Cardiac muscle cell (in vitro differentiated cells and primary cell): Measurements from ENCODE around the gene AGPAT2. TPM values are rescaled to one million over a fixed set of nuclear protein-coding genes. Genes with fewer than 3 reads are reported as not detected.

Experiments
- DNase-seq, 2 donors: peaks; one replicate each; pipeline versions ENCODE4 v3.0.0 to v3.0.0-alpha.2; 2010 to 2017; ENCODE audit warnings: low read depth in 1 of 2, low spot score in 1 of 2
- H3K27ac ChIP-seq: fragments of 200-600 bp; sonication (generic); 2 replicates; pipeline ENCODE4 v1.5.1; 2016
- H3K27me3 ChIP-seq: fragments of 200-600 bp; sonication (generic); 2 replicates; pipeline ENCODE4 v1.6.0; 2016; ENCODE audit warnings: control low read depth
- H3K36me3 ChIP-seq: fragments of 200-600 bp; sonication (generic); 2 replicates; pipeline ENCODE4 v1.5.1; 2016; ENCODE audit warnings: control low read depth
- H3K4me1 ChIP-seq: fragments of 200-600 bp; sonication (generic); 2 replicates; pipeline ENCODE4 v1.8.1; 2017; ENCODE audit warnings: low read depth, mild to moderate bottlenecking, mixed run types
- H3K4me3 ChIP-seq: fragments of 200-600 bp; sonication (generic); 2 replicates; pipeline ENCODE4 v1.5.1; 2016; ENCODE audit warnings: mild to moderate bottlenecking
- H3K9me3 ChIP-seq: fragments of 200-600 bp; sonication (generic); 2 replicates; pipeline ENCODE4 v1.5.1; 2017; ENCODE audit warnings: low read depth, mild to moderate bottlenecking, control low read depth
- polyA plus RNA-seq: library from polyadenylated mRNA; unstranded; fragments of >200 nt; fragmentation: Nextera tagmentation; extraction: Ambion mirVana; gene quantifications from 2 replicates; pipeline ENCODE4 v1.2.1, GENCODE V29; 2016
- total RNA-seq: library from RNA; depleted of rRNA; stranded (reverse); fragments of >200 nt; gene quantifications from 2 replicates; pipeline ENCODE4 v1.2.3, GENCODE V29; 2016
- TF ChIP-seq, protein P1 (sequence below): IDR thresholded peaks from 2 replicates; pipeline ENCODE4 v1.5.1; 2012; ENCODE audit warnings: low read depth, mild to moderate bottlenecking, low read length

Gene AGPAT2
- total and polyA plus RNA-seq, 2 experiments from 2014 or later = 72.5 to 103 TPM

DNA sequence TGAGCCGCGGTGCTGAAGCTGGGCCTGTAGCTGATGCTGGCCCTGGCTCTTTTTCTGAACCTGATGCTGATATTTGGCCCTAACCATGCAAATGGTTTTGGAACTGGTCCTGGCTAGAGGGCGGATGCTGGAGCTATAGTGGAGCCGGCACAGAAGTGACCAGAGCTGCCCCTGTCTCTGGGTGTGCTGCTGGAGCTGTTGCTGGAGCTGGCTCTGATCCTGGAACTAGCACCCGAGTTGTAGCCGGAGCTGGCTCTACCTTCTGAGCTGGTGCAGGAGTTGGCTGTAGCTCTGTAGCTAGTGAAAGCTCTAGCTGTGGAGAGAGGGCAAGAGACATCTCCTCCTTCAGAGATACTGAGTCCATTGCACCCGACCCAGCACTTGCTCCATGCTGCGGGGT, 42.7 kb upstream of the AGPAT2 start:
- no peak for DNase-seq
- H3K9me3 ChIP-seq = no peaks in the 10 kb centered on the region
- H3K4me1 ChIP-seq = peaks cover 13% of the 10 kb centered on the region
- TF ChIP-seq, protein P1, sequence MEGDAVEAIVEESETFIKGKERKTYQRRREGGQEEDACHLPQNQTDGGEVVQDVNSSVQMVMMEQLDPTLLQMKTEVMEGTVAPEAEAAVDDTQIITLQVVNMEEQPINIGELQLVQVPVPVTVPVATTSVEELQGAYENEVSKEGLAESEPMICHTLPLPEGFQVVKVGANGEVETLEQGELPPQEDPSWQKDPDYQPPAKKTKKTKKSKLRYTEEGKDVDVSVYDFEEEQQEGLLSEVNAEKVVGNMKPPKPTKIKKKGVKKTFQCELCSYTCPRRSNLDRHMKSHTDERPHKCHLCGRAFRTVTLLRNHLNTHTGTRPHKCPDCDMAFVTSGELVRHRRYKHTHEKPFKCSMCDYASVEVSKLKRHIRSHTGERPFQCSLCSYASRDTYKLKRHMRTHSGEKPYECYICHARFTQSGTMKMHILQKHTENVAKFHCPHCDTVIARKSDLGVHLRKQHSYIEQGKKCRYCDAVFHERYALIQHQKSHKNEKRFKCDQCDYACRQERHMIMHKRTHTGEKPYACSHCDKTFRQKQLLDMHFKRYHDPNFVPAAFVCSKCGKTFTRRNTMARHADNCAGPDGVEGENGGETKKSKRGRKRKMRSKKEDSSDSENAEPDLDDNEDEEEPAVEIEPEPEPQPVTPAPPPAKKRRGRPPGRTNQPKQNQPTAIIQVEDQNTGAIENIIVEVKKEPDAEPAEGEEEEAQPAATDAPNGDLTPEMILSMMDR = no peak
- H3K27me3 ChIP-seq = no peaks in the 10 kb centered on the region
- H3K36me3 ChIP-seq = peaks cover 12% of the 10 kb centered on the region
- H3K27ac ChIP-seq = no peak overlapping the region
- H3K4me3 ChIP-seq = no peak overlapping the region

GRCh38 chr9:136729144-136729543, 41.9 kb upstream of the AGPAT2 start:
- Histone ChIP-seq H3K4me3 (peak overlapping the region; percentile 92), H3K27ac (no peak overlapping the region), H3K36me3 (peaks cover 19% of the 10 kb centered on the region), H3K4me1 (peaks cover 13% of the 10 kb centered on the region), H3K9me3 (no peaks in the 10 kb centered on the region), H3K27me3 (no peaks in the 10 kb centered on the region)
- no peak for DNase-seq
- TF ChIP-seq, protein P1 = no peak

GRCh38 chr9:136728548-136729123, 41.4 kb upstream of the AGPAT2 start:
- peak overlapping the region; percentile 92 for H3K4me3 ChIP-seq

DNA sequence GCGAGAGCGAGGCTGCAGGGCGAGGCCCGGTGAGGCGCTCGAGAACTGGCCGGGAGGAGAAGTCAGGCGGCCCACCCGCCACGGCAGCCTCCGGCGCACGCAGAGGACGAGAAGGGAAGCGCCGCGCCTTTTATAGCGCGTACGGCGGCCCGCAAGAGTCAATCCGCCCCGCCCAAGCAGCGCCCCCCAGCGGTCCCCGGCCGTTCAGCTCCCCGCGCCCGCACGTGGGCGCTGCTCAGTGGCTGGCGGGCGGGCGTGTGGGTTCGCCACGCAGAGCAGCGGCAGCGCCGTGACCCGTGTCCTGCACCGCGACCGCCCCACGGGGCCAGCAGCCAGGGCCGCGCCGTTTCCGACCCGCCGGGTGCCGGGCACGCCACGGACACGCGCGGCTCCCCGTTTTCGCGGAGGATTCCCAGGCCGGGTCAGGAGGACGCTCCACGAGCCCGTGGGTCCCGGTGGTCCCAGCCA, 40.9 kb upstream of the AGPAT2 start:
- Histone ChIP-seq H3K36me3 (peaks cover 29% of the 10 kb centered on the region), H3K27ac (peak overlapping the region; percentile 32), H3K9me3 (no peaks in the 10 kb centered on the region), H3K4me1 (peaks cover 13% of the 10 kb centered on the region), H3K27me3 (no peaks in the 10 kb centered on the region), H3K4me3 (peak overlapping the region; percentile 92)
- DNase-seq = peak; percentile 89 to 93
- TF ChIP-seq, protein P1 = peak; percentile 74

More at GRCh38 chr9:136728548-136729123, 41.4 kb upstream of the AGPAT2 start:
- Histone ChIP-seq H3K27me3 (no peaks in the 10 kb centered on the region), H3K9me3 (no peaks in the 10 kb centered on the region), H3K4me1 (peaks cover 13% of the 10 kb centered on the region), H3K36me3 (peaks cover 24% of the 10 kb centered on the region), H3K27ac (no peak overlapping the region)
- peak; percentile 58 to 59 for DNase-seq
- TF ChIP-seq, protein P1 = no peak

DNA sequence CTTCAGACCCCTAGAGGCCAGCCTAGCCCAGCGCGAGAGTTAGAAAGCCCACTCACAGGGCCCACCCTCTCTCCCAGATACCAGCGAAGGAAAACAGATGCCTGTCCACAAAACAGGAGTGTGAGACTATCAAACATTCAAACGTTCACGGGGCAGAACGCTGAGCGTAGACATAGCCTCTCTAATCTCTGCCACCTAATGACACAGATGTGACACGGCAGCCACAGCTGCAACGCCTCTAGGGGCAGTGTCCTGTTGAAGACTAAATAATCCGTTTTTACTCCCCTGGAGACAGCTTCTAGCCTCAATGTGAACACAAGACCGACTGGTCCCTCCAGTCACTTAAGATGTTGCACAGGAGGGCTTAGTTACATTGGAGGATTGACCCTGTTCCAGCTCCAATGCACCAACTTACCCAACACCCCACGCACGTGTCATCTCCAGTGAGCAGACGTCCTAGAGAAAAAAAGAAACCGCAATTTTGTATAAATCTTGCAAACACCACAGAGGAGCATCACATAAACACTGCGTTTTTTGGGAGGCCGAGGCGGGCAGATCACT, 39.5 kb upstream of the AGPAT2 start:
- no peak for DNase-seq
- TF ChIP-seq, protein P1 = no peak
- H3K27ac ChIP-seq = no peak overlapping the region
- H3K36me3 ChIP-seq = peaks cover 43% of the 10 kb centered on the region
- no peaks in the 10 kb centered on the region for H3K9me3 ChIP-seq
- H3K27me3 ChIP-seq = no peaks in the 10 kb centered on the region
- peaks cover 13% of the 10 kb centered on the region for H3K4me1 ChIP-seq
- peak overlapping the region; percentile 92 for H3K4me3 ChIP-seq
